ENCODE data around the gene COG2.
A peak's percentile ranks its signal among the peaks of the same experiment; 100 is the strongest.

COG2 gene

GRCh38 chr1:230627767-230628166, 14.5 kb upstream of the COG2 start:
- DNase-seq (ENCODE audit: insufficient read length, low spot score) (no peak), FAIRE-seq (peak; percentile 77)
- TF ChIP-seq CTCF (IDR thresholded peaks at IDR 0.05; ENCODE audit: insufficient read depth, missing control alignments): no peak

DNA sequence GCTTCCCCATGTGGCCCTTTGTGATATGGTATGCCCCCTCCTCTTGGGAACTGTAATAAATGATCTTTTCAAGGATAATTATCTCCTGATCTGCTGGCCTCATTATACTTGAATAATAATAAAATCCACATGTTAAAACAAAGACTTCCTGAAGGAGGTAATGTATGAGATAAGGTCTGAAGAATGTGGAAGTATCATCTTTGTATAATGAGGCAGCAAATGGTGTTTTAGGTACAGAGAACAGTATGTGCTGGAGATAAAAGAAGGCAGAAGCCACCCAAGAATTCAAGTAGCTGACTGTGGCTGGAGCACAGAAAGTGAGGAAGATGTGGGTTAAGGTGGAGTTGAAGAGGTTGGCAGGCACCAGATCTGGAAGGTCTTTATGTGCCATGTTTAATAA, 12.8 kb upstream of the COG2 start:
- FAIRE-seq (no peak), DNase-seq (ENCODE audit: insufficient read length, low spot score) (no peak)
- no peak for TF ChIP-seq CTCF (IDR thresholded peaks at IDR 0.05; ENCODE audit: insufficient read depth, missing control alignments)

DNA sequence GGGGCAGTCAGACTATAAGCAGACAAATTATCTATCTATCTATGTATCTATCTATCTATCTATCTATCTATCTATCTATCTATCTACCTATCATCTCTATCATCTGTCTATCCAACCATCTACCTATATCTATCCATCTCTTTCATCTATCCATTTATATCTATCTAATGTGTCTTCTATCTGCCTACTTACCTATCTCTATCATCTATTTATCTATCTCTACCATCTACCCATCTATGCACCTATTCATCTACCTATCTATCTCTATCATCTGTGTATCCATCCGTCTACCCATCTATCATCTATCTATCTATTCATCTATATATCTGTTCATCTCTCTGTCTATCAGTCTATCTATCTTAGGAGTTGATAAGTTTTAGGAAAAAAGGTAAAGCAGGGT, 10.8 kb upstream of the COG2 start:
- FAIRE-seq: no peak
- no peak for TF ChIP-seq CTCF (IDR thresholded peaks at IDR 0.05; ENCODE audit: insufficient read depth, missing control alignments)
- DNase-seq (ENCODE audit: insufficient read length, low spot score): no peak

DNA sequence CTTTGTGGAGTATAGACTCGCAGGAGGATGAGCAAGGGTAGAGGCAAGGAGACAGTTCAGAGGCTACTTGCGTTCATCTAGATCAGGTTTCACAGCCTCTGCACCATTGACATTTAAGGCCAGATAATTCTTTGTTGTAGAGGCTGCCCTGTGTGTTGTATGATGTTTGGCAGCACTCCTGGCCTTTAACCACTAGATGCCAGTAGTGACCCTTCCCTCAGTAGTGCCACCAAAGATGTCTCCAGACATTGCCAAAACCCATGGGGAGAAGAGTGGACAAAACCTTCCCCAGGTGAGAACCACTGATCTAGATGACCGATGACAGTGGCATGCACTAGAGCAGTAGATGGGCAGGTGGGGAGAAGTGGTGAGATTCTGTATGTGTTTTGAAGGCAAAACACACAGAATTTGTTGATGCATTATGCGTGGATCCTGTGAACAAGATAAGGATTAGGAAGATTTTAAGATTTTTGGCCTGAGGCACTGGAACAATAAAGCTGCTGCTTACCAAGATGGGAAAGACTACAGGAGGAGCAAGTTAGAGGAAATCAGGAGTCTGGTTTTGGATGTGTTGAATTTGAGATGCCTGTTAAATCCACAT, 9.9 kb upstream of the COG2 start:
- peak; percentile 47 for TF ChIP-seq CTCF (IDR thresholded peaks at IDR 0.05; ENCODE audit: insufficient read depth, missing control alignments)
- no peak for FAIRE-seq
- no peak for DNase-seq (ENCODE audit: insufficient read length, low spot score)

- no peak for FAIRE-seq
- TF ChIP-seq CTCF (IDR thresholded peaks at IDR 0.05; ENCODE audit: insufficient read depth, missing control alignments): no peak
- DNase-seq (ENCODE audit: insufficient read length, low spot score): no peak
These were observed 8.8 kb upstream of the COG2 start for GRCh38 chr1:230633469-230633868.

- TF ChIP-seq CTCF (IDR thresholded peaks at IDR 0.05; ENCODE audit: insufficient read depth, missing control alignments): no peak
- FAIRE-seq: no peak
- no peak for DNase-seq (ENCODE audit: insufficient read length, low spot score)
These were observed 7.9 kb upstream of the COG2 start for GRCh38 chr1:230634384-230634783.

DNA sequence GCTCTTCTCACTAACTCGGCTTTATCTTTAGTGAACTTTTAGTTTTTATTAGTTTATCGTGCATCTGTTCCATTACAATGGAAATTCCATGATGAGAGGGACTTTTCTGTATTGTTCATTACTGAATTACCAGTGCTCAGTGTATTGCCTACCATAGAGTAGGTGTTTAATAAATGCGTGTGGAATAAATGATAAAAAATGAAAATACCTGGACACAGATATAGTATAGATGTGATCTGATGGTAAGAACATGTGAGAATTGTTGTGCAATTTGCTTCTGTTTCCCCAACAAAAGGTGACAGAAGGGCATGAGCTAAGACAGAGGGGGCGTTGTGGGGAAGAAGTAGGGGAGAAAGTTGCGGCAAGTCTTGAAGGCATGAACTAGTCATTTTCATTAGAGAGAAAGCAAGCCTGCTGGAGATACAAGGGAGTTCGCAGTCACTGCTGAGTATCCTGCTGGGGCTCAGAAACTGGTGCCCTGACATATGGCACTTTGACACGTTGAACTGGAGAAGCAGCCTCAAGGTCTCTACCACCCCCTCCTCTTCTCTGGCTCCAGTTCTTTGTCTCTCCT, 5.6 kb upstream of the COG2 start:
- FAIRE-seq (no peak), DNase-seq (ENCODE audit: insufficient read length, low spot score) (no peak)
- no peak for TF ChIP-seq CTCF (IDR thresholded peaks at IDR 0.05; ENCODE audit: insufficient read depth, missing control alignments)
